Liver (tissue), 9 donors: ENCODE results near the gene SYK. TPM values are rescaled to one million over a fixed set of nuclear protein-coding genes. Genes with fewer than 3 reads are reported as not detected.

Experiments used
- DNase-seq: peaks from one replicate; pipeline ENCODE4 v3.0.0-alpha.2; 2017; ENCODE audit warnings: low spot score
- H3K27ac ChIP-seq, 2 donors: one replicate each; pipeline ENCODE4 v1.7.0; 2013; ENCODE audit warnings: inconsistent platforms in 2 of 2, low read length in 2 of 2, control low read depth in 1 of 2, low read depth in 1 of 2, mild to moderate bottlenecking in 1 of 2
- H3K27me3 ChIP-seq, 4 donors: one replicate each; pipeline versions ENCODE4 v1.6.1 to v1.7.0; 2013; ENCODE audit warnings: low read length in 3 of 4, inconsistent platforms in 1 of 4, mild to moderate bottlenecking in 1 of 4, moderate library complexity in 1 of 4; ENCODE audit not compliant: control insufficient read depth in 4 of 4, insufficient read depth in 4 of 4
- H3K36me3 ChIP-seq, 4 donors: one replicate each; pipeline versions ENCODE4 v1.6.1 to v1.7.0; 2013; ENCODE audit warnings: low read length in 3 of 4, mild to moderate bottlenecking in 3 of 4, low read depth in 1 of 4, moderate library complexity in 1 of 4; ENCODE audit not compliant: control insufficient read depth in 4 of 4, insufficient read depth in 3 of 4
- H3K4me1 ChIP-seq, 4 donors: one replicate each; pipeline versions ENCODE4 v1.6.1 to v1.7.0; 2013; ENCODE audit warnings: low read length in 3 of 4, mild to moderate bottlenecking in 3 of 4, moderate library complexity in 1 of 4; ENCODE audit not compliant: control insufficient read depth in 4 of 4, insufficient read depth in 4 of 4
- H3K4me3 ChIP-seq, 3 donors: one replicate each; pipeline versions ENCODE4 v1.6.1 to v1.7.0; 2013; ENCODE audit warnings: low read length in 3 of 3, control low read depth in 1 of 3, low read depth in 1 of 3, mild to moderate bottlenecking in 1 of 3
- H3K9ac ChIP-seq, 2 donors: one replicate each; pipeline ENCODE4 v1.7.0; 2013; ENCODE audit warnings: low read length in 2 of 2, mild to moderate bottlenecking in 2 of 2, moderate library complexity in 2 of 2, control low read depth in 1 of 2, low read depth in 1 of 2
- H3K9me3 ChIP-seq, 4 donors: one replicate each; pipeline versions ENCODE4 v1.6.1 to v1.7.0; 2013; ENCODE audit warnings: low read length in 3 of 4; ENCODE audit not compliant: control insufficient read depth in 4 of 4
- EGR1 ChIP-seq, 2 donors: IDR thresholded peaks; 2 replicates each; pipeline ENCODE4 v1.6.1; 2016 to 2018; ENCODE audit warnings: antibody characterized with exemption in 2 of 2, low read depth in 2 of 2
- FOXA1 ChIP-seq: IDR thresholded peaks from 2 replicates; pipeline ENCODE4 v1.6.1; 2016; ENCODE audit warnings: antibody characterized with exemption
- FOXA2 ChIP-seq: IDR thresholded peaks from 2 replicates; pipeline ENCODE4 v1.6.1; 2016; ENCODE audit warnings: antibody characterized with exemption
- GABPA ChIP-seq, 2 donors: IDR thresholded peaks in 1 of 2; conservative IDR thresholded peaks in 1 of 2; 2 replicates each; pipeline ENCODE4 v1.6.1; 2016; ENCODE audit warnings: antibody characterized with exemption in 2 of 2, mild to moderate bottlenecking in 1 of 2, moderate library complexity in 1 of 2
- HNF4A ChIP-seq, 2 donors: conservative IDR thresholded peaks; 2 replicates each; pipeline ENCODE4 v1.6.1; 2016; ENCODE audit warnings: antibody characterized with exemption in 2 of 2, mild to moderate bottlenecking in 2 of 2
- HNF4G ChIP-seq: IDR thresholded peaks from 2 replicates; pipeline ENCODE4 v1.6.1; 2016; ENCODE audit warnings: antibody characterized with exemption
- JUND ChIP-seq, 2 donors: IDR thresholded peaks; 2 replicates each; pipeline ENCODE4 v1.6.1; 2016; ENCODE audit warnings: antibody characterized with exemption in 2 of 2
- NR2F2 ChIP-seq: IDR thresholded peaks from 2 replicates; pipeline ENCODE4 v1.6.1; 2016; ENCODE audit warnings: antibody characterized with exemption
- RAD21 ChIP-seq, 2 donors: IDR thresholded peaks; 2 replicates each; pipeline ENCODE4 v1.6.1; 2016; ENCODE audit warnings: antibody characterized with exemption in 2 of 2, mild to moderate bottlenecking in 2 of 2
- RXRA ChIP-seq, 2 donors: IDR thresholded peaks; 2 replicates each; pipeline ENCODE4 v1.6.1; 2017 to 2018; ENCODE audit warnings: antibody characterized with exemption in 2 of 2, mild to moderate bottlenecking in 1 of 2
- SP1 ChIP-seq: IDR thresholded peaks from 2 replicates; pipeline ENCODE4 v1.6.1; 2018; ENCODE audit warnings: antibody characterized with exemption, mild to moderate bottlenecking
- TAF1 ChIP-seq: conservative IDR thresholded peaks from 2 replicates; pipeline ENCODE4 v1.6.1; 2016; ENCODE audit warnings: antibody characterized with exemption, mild to moderate bottlenecking
- YY1 ChIP-seq: IDR thresholded peaks from 2 replicates; pipeline ENCODE4 v1.6.1; 2016; ENCODE audit warnings: antibody characterized with exemption, mild to moderate bottlenecking
- WGBS: extraction: QIAGEN DNeasy Blood & Tissue Kit; methylation state at CpG from one replicate; pipeline ENCODE4 v1.1.7; 2013; 5-methylcytosine and 5-hydroxymethylcytosine counted together
- polyA plus RNA-seq, 2 donors: library from polyadenylated mRNA; stranded (reverse) in 1 of 2; unstranded in 1 of 2; fragments of 200-250 nt in 1 of 2; fragments of >200 nt in 1 of 2; fragmentation: Nextera tagmentation in 1 of 2; extraction: Ambion mirVana in 1 of 2; gene quantifications; one replicate each; pipeline versions ENCODE4 v1.2.1 to v1.2.3, GENCODE V29; 2013 to 2015
- total RNA-seq, 2 donors: library from RNA; depleted of rRNA; stranded (reverse); fragments of >200 nt; gene quantifications; one replicate each; pipeline ENCODE4 v1.2.3, GENCODE V29; 2014
- TF ChIP-seq, protein P1 (sequence below): IDR thresholded peaks from 2 replicates; pipeline ENCODE4 v1.6.1; 2016; ENCODE audit warnings: antibody characterized with exemption, mild to moderate bottlenecking
- TF ChIP-seq, protein P2 (sequence below): fragments of 150-350 bp; IDR thresholded peaks from 2 replicates; pipeline ENCODE4 v1.5.1; 2017; ENCODE audit warnings: improper control_type of control experiment, low read depth, low read length; ENCODE audit not compliant: missing input control
- TF ChIP-seq, protein P3 (sequence below): IDR thresholded peaks from 2 replicates; pipeline ENCODE4 v1.6.1; 2016; ENCODE audit warnings: antibody characterized with exemption
- TF ChIP-seq, protein P4 (sequence below): IDR thresholded peaks from 2 replicates; pipeline ENCODE4 v1.6.1; 2016; ENCODE audit warnings: antibody characterized with exemption
- TF ChIP-seq, protein P5 (sequence below): IDR thresholded peaks from 2 replicates; pipeline ENCODE4 v1.6.1; 2016; ENCODE audit warnings: antibody characterized with exemption
- donor health status: healthy.
- donor health status: healthy.
- donor health status: healthy.
- donor health status: healthy.
- donor health status: healthy.

Gene SYK
- total and polyA plus RNA-seq, 4 donors, result 2.0 to 15.4 (median 4.1) TPM

DNA sequence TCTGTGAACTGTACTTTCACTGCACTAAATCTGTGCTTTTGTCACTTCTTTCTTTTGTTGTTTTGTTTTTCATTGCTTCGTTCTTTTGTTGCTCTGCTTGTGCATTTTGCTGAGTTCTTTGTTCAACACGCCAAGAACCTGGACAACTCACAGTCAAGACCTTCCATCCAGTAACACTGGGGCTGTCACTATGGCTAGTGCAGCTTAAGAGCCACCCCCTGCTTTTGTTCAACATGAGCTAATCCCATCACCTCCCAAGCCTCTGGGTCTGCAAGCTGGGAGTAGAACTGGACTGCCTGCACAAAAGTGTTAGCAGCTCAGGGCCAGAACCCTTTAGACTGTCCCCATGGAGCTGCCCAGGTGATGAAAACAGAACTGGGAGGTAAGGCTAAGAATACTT lies 143.7 kb downstream of the SYK start (continued):
- TF ChIP-seq, protein P1, sequence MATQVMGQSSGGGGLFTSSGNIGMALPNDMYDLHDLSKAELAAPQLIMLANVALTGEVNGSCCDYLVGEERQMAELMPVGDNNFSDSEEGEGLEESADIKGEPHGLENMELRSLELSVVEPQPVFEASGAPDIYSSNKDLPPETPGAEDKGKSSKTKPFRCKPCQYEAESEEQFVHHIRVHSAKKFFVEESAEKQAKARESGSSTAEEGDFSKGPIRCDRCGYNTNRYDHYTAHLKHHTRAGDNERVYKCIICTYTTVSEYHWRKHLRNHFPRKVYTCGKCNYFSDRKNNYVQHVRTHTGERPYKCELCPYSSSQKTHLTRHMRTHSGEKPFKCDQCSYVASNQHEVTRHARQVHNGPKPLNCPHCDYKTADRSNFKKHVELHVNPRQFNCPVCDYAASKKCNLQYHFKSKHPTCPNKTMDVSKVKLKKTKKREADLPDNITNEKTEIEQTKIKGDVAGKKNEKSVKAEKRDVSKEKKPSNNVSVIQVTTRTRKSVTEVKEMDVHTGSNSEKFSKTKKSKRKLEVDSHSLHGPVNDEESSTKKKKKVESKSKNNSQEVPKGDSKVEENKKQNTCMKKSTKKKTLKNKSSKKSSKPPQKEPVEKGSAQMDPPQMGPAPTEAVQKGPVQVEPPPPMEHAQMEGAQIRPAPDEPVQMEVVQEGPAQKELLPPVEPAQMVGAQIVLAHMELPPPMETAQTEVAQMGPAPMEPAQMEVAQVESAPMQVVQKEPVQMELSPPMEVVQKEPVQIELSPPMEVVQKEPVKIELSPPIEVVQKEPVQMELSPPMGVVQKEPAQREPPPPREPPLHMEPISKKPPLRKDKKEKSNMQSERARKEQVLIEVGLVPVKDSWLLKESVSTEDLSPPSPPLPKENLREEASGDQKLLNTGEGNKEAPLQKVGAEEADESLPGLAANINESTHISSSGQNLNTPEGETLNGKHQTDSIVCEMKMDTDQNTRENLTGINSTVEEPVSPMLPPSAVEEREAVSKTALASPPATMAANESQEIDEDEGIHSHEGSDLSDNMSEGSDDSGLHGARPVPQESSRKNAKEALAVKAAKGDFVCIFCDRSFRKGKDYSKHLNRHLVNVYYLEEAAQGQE, result no peak

DNA sequence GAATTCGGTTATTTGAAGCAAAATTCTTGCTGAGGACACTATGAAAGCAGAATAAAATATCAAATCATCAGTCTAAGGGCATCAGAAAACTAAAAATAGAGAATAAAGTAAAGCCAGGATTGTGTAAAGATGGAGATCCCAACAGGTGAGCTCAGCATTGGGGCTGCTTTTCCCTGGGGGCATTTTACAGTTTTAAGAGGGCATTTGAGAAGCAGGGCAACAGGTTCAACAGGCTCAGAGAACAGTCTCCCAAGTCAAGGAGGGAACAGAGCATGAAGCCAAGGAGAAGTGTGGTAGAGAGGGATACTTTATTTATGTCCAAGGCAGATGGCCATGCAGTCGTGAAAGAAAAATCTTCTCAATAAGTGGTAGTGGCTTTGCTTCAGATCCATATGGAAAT lies 145.4 kb downstream of the SYK start:
- Histone ChIP-seq H3K4me1 (no peaks in the 10 kb centered on the region), H3K27ac (no peak overlapping the region), H3K9ac (no peak overlapping the region), H3K4me3 (no peak overlapping the region), H3K36me3 (no peaks in the 10 kb centered on the region), H3K9me3 (no peaks in the 10 kb centered on the region), H3K27me3 (no peaks in the 10 kb centered on the region)
- TF ChIP-seq HNF4A (conservative IDR thresholded peaks at IDR 0.05) (no peak), YY1 (no peak), EGR1 (IDR thresholded peaks at IDR 0.05; ENCODE audit: low read depth in 2 of 2) (no peak), JUND (IDR thresholded peaks at IDR 0.05) (no peak), FOXA2 (no peak), TAF1 (no peak), NR2F2 (no peak), HNF4G (no peak), SP1 (no peak), RAD21 (IDR thresholded peaks at IDR 0.05) (no peak), GABPA (IDR thresholded peaks at IDR 0.05 in 1 of 2, conservative IDR thresholded peaks at IDR 0.05 in 1 of 2) (no peak), FOXA1 (no peak), RXRA (IDR thresholded peaks at IDR 0.05) (no peak)
- TF ChIP-seq, protein P2, sequence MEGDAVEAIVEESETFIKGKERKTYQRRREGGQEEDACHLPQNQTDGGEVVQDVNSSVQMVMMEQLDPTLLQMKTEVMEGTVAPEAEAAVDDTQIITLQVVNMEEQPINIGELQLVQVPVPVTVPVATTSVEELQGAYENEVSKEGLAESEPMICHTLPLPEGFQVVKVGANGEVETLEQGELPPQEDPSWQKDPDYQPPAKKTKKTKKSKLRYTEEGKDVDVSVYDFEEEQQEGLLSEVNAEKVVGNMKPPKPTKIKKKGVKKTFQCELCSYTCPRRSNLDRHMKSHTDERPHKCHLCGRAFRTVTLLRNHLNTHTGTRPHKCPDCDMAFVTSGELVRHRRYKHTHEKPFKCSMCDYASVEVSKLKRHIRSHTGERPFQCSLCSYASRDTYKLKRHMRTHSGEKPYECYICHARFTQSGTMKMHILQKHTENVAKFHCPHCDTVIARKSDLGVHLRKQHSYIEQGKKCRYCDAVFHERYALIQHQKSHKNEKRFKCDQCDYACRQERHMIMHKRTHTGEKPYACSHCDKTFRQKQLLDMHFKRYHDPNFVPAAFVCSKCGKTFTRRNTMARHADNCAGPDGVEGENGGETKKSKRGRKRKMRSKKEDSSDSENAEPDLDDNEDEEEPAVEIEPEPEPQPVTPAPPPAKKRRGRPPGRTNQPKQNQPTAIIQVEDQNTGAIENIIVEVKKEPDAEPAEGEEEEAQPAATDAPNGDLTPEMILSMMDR, result no peak
- TF ChIP-seq, protein P3, sequence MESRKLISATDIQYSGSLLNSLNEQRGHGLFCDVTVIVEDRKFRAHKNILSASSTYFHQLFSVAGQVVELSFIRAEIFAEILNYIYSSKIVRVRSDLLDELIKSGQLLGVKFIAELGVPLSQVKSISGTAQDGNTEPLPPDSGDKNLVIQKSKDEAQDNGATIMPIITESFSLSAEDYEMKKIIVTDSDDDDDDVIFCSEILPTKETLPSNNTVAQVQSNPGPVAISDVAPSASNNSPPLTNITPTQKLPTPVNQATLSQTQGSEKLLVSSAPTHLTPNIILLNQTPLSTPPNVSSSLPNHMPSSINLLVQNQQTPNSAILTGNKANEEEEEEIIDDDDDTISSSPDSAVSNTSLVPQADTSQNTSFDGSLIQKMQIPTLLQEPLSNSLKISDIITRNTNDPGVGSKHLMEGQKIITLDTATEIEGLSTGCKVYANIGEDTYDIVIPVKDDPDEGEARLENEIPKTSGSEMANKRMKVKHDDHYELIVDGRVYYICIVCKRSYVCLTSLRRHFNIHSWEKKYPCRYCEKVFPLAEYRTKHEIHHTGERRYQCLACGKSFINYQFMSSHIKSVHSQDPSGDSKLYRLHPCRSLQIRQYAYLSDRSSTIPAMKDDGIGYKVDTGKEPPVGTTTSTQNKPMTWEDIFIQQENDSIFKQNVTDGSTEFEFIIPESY, result no peak
- TF ChIP-seq, protein P1, result no peak
- TF ChIP-seq, protein P4, sequence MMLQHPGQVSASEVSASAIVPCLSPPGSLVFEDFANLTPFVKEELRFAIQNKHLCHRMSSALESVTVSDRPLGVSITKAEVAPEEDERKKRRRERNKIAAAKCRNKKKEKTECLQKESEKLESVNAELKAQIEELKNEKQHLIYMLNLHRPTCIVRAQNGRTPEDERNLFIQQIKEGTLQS, result no peak
- TF ChIP-seq, protein P5, sequence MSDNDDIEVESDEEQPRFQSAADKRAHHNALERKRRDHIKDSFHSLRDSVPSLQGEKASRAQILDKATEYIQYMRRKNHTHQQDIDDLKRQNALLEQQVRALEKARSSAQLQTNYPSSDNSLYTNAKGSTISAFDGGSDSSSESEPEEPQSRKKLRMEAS, result no peak
- 64% methylated on average over 2 of the region's 2 CpGs for WGBS
- DNase-seq, result no peak
